ENCODE data around the gene TRERF1. TPM values are rescaled to one million over a fixed set of nuclear protein-coding genes. Genes with fewer than 3 reads are reported as not detected.

The TRERF1 gene
- total and polyA plus RNA-seq, 2 experiments from 2014 or later, result 6.4 to 8.7 TPM

GRCh38 chr6:42239333-42239732, 212.4 kb downstream of the TRERF1 start:
- no peak overlapping the region for H3K27ac ChIP-seq
- peaks cover 25% of the 10 kb centered on the region for H3K36me3 ChIP-seq
- no peaks in the 10 kb centered on the region for H3K4me1 ChIP-seq (ENCODE audit: low read depth)
- H3K27me3 ChIP-seq, result no peaks in the 10 kb centered on the region
- TF ChIP-seq CTCF (IDR thresholded peaks at IDR 0.05; ENCODE audit: low read depth, low read length), result no peak
- H3K4me3 ChIP-seq, result no peak overlapping the region
- H3K9me3 ChIP-seq (ENCODE audit: low read depth), result no peaks in the 10 kb centered on the region
- no peak for DNase-seq (ENCODE audit: low read depth in 1 of 2, low spot score in 1 of 2)

- TF ChIP-seq CTCF (IDR thresholded peaks at IDR 0.05; ENCODE audit: low read depth, low read length), result no peak
- Histone ChIP-seq H3K27me3 (no peaks in the 10 kb centered on the region), H3K27ac (no peak overlapping the region), H3K4me1 (ENCODE audit: low read depth) (no peaks in the 10 kb centered on the region), H3K4me3 (no peak overlapping the region), H3K36me3 (peaks cover 21% of the 10 kb centered on the region), H3K9me3 (ENCODE audit: low read depth) (no peaks in the 10 kb centered on the region)
- no peak for DNase-seq (ENCODE audit: low read depth in 1 of 2, low spot score in 1 of 2)
Observed at GRCh38 chr6:42237857-42238256, 213.9 kb downstream of the TRERF1 start.

GRCh38 chr6:42236682-42237473, 214.8 kb downstream of the TRERF1 start:
- H3K27ac ChIP-seq, result no peak overlapping the region
- DNase-seq (ENCODE audit: low read depth in 1 of 2, low spot score in 1 of 2), result no peak
- TF ChIP-seq CTCF (IDR thresholded peaks at IDR 0.05; ENCODE audit: low read depth, low read length), result no peak

GRCh38 chr6:42236030-42236429, 215.7 kb downstream of the TRERF1 start:
- H3K27me3 ChIP-seq, result no peaks in the 10 kb centered on the region
- H3K9me3 ChIP-seq (ENCODE audit: low read depth), result no peaks in the 10 kb centered on the region
- peaks cover 21% of the 10 kb centered on the region for H3K36me3 ChIP-seq
- H3K4me3 ChIP-seq, result no peak overlapping the region
- H3K27ac ChIP-seq, result no peak overlapping the region
- H3K4me1 ChIP-seq (ENCODE audit: low read depth), result no peaks in the 10 kb centered on the region
- TF ChIP-seq CTCF (IDR thresholded peaks at IDR 0.05; ENCODE audit: low read depth, low read length), result no peak
- DNase-seq (ENCODE audit: low read depth in 1 of 2, low spot score in 1 of 2), result no peak

More at GRCh38 chr6:42236682-42237473, 214.8 kb downstream of the TRERF1 start:
- H3K4me1 ChIP-seq (ENCODE audit: low read depth), result no peaks in the 10 kb centered on the region
- H3K36me3 ChIP-seq, result peaks cover 21% of the 10 kb centered on the region
- no peaks in the 10 kb centered on the region for H3K9me3 ChIP-seq (ENCODE audit: low read depth)
- no peaks in the 10 kb centered on the region for H3K27me3 ChIP-seq
- no peak overlapping the region for H3K4me3 ChIP-seq

- no peak for DNase-seq (ENCODE audit: low read depth in 1 of 2, low spot score in 1 of 2)
- Histone ChIP-seq H3K4me3 (no peak overlapping the region), H3K4me1 (ENCODE audit: low read depth) (no peaks in the 10 kb centered on the region), H3K9me3 (ENCODE audit: low read depth) (no peaks in the 10 kb centered on the region), H3K36me3 (peaks cover 20% of the 10 kb centered on the region), H3K27ac (no peak overlapping the region), H3K27me3 (no peaks in the 10 kb centered on the region)
- no peak for TF ChIP-seq CTCF (IDR thresholded peaks at IDR 0.05; ENCODE audit: low read depth, low read length)
Observed at GRCh38 chr6:42232035-42232434, 219.7 kb downstream of the TRERF1 start.

Measured in cardiac muscle cell (in vitro differentiated cells and primary cell).